Transverse colon (tissue), 3 donors: ENCODE data around the gene CCDC88B.

Source experiments
- CTCF ChIP-seq, 5 experiments: fragments of 200-600 bp in 3 of 5; fragments of 450-650 bp in 2 of 5; sonication (generic) in 3 of 5; IDR thresholded peaks; 1 replicate in 2 of 5; 2 replicates in 3 of 5; pipeline ENCODE4 v1.5.1; 2016 to 2017; ENCODE audit warnings: antibody characterized with exemption in 5 of 5, inconsistent platforms in 3 of 5, mild to moderate bottlenecking in 2 of 5, moderate library complexity in 1 of 5
- EP300 ChIP-seq: sonication (generic); formaldehyde crosslinking; IDR thresholded peaks from one replicate; pipeline ENCODE4 v1.6.1; 2017; ENCODE audit warnings: antibody characterized with exemption, low read depth

DNA sequence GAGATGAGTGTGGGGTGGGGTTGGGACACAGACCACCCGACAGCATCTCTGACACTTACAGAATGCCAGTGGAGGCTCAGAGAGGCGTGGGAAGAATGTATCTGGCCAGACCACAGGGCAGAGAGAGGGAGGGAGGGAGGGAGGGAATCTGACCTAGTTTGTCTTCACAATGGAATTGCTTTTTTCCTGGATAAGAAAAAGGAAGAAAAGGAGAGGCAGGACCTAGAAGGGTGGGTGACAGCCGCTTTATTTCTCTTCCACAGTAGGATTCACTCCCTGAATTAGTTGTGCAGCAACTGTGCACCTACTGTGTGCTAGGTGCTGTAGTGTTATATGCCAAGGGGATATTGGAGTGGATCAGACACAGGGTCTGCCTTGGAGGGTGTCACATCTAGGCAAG is 45.2 kb upstream of the CCDC88B start:
- TF ChIP-seq CTCF (IDR thresholded peaks at IDR 0.05) = no peak
- no peak for TF ChIP-seq EP300
